Liver (tissue), 2 donors: ENCODE results near the gene DNPH1.

ENCODE experiments used
- MAX ChIP-seq: IDR thresholded peaks from 2 replicates; pipeline ENCODE4 v1.6.1; 2016; ENCODE audit warnings: antibody characterized with exemption
- RAD21 ChIP-seq, 2 donors: IDR thresholded peaks; 2 replicates each; pipeline ENCODE4 v1.6.1; 2016; ENCODE audit warnings: antibody characterized with exemption in 2 of 2, mild to moderate bottlenecking in 2 of 2
- SP1 ChIP-seq: IDR thresholded peaks from 2 replicates; pipeline ENCODE4 v1.6.1; 2018; ENCODE audit warnings: antibody characterized with exemption, mild to moderate bottlenecking
- donor health status: healthy.

DNA sequence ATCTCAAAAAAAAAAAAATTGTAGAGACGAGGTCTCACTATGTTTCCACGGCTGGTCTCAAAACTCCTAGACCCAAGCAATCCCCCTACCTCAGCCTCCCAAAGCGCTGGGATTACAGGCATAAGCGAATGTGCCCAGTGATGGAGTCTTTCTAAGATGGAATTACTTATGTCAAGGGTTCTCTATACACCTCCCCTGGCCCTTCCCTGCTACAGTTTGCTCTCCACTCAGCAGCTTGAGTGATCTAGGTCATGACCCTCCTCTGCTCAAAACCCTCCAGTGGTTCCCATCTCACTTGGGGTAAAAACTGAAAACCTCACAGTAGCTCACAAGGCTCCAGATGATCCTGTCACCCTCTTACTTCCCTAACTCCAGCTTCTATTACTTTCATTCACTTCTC lies 1.8 kb upstream of the DNPH1 start:
- TF ChIP-seq SP1 (no peak), RAD21 (IDR thresholded peaks at IDR 0.05) (no peak), MAX (no peak)
